Measurements from ENCODE around the gene LDLRAD4.

- TF ChIP-seq CTCF (IDR thresholded peaks at IDR 0.05) = no peak
- no peak for TF ChIP-seq POLR2A (IDR thresholded peaks at IDR 0.05)
Measured at GRCh38 chr18:13465476-13465875, 246.9 kb downstream of the LDLRAD4 start.

Data from lower leg skin (tissue), 3 donors.